Stimulated activated CD4-positive, alpha-beta T cell treated with anti-CD3 and anti-CD28 coated beads, Interleukin-1b, Interleukin-23, amount 100 ng/mL, for 4 hours (primary cell): Measurements from ENCODE around the gene GPS2.
"Not testable (repeated sequence)": the region's sequence is repeated elsewhere in the genome, so short reads cannot be mapped to it uniquely, and the experiment has no call there.

Source experiments
- DNase-seq, 2 donors: peaks; one replicate each; pipeline ENCODE4 v3.0.0-alpha.2; 2020; ENCODE audit warnings: low read depth in 2 of 2

GPS2 gene

DNA sequence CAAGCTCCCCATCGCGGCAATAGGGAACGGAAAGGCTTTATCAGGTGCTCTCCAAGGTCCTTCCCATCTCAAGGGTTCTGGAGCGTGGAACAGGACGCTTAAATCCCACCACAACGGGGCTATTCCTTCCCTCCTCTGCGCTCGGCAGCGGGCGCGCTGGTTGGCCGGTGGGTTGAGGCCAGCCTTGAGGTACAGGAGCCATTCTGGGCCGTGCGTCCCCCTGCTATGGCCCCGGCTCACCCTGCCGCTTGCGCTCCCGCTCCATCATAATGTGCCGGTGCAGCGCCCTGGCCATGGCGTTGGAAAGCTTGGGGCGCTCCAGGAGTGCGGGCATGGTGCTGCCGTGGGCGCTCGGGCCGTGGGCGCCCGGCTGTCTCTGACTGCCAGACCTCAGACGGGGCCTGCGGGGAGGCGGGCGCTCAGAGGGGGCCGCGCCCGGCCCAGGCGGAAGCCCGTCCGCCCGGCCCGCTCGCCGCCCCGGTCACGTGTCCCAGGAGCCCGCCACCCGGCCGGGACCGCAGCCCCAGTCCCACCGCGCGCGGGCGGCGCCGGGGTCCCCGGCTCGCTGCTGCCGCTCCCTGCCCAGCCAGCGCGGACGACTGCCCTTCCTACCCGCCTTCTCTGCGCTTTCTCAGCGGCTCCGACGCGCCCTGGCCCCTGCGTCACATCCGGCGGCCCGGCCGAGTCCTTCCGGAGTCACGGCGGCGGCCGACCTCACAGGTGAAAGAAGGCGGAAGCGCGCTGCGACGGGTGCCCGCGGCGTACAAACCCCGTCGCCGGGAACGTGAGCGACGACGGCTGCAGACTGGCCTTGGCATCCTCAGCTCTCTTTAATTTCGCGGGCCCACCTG lies at the start of gene GPS2:
Gene GPS2, minus strand, starts transcription at position 642 of the 851 bp plus-strand sequence. Its CDS starts 308 bp downstream, at position 334.
- peak; percentile 85 to 93 for DNase-seq

- DNase-seq, result no peak
Measured at GRCh38 chr17:7363311-7363710, 48.2 kb upstream of the GPS2 start.

DNA sequence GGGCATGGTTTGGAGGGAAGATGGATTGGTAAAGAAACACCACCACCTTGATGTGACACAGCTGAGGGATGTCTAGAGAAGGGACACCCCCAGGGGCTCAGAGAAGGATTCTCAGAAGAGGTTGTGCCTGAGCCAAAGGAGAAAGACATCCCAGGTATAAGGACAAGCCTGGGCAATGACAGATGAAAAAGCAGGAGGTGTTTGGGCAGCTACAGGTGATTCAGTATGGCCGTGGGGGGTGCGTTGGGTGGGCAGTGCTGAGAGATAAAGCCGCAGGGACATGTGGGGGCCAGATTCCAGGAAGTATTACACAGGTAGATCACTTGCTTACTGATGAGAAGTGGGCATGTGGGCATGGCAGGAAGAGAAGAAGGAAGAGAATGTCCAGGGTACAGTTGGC lies 46.7 kb upstream of the GPS2 start:
- no peak for DNase-seq

GRCh38 chr17:7357381-7357780 lies 42.2 kb upstream of the GPS2 start:
- no peak for DNase-seq

GRCh38 chr17:7356756-7357155 lies 41.6 kb upstream of the GPS2 start:
- no peak for DNase-seq

DNA sequence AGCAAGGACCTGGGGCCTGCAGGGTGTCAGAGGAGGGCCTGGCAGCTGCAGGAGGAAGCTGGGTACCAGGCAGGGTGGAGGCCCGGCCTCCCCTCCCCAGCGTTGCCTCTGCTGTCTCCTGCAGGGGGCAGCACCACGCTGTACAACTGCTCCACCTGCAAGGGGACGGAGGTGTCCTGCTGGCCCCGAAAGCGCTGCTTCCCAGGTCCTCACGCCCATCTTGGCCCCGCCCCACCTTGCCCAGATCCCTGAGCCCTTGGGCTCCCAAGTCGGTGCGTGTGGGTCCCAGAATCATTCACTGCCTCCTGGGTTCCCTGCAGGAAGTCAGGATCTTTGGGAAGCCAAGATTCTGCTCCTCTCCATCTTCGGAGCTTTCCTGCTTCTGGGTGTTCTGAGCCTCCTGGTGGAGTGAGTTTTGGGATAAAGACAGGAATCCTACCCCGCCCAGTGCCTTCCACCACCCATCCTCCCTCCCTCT lies 41.0 kb upstream of the GPS2 start:
- peak; percentile 75 to 80 for DNase-seq

GRCh38 chr17:7355573-7355972 lies 40.4 kb upstream of the GPS2 start:
- DNase-seq, result no peak

GRCh38 chr17:7355053-7355452 lies 39.9 kb upstream of the GPS2 start, which contains the start of gene TMEM95:
TMEM95 (plus strand) TSS chr17:7355156; CDS start chr17:7355205, 49 bp downstream.
- no peak for DNase-seq

DNA sequence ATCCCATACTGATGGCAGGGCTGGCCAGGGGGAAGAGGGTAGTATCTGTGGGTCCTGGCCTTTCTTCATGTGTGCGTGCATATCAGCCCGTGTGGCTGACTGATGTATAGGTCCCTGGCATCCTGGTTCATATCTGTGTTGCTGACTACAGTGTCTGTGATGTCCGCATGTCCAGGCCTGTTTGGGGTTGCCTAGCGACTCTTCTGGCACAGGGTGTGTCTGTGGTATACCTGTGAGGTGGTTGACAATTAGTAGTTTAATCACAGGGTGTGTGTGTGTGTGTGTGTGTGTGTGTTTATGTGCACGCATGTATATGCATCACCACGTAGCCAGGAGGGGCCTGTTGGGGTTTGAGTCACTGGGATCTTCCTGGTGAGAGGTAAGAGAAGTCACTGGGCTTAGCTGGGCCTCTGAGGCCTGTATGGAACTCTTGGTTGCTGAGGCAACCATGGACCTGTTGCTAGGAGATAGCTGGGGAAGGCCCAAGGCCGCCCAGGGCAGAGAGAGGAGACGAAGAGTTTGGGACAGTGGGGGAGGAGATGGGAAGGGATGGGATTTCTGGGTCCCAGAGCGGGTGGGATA lies 39.2 kb upstream of the GPS2 start:
- DNase-seq, result no peak

DNA sequence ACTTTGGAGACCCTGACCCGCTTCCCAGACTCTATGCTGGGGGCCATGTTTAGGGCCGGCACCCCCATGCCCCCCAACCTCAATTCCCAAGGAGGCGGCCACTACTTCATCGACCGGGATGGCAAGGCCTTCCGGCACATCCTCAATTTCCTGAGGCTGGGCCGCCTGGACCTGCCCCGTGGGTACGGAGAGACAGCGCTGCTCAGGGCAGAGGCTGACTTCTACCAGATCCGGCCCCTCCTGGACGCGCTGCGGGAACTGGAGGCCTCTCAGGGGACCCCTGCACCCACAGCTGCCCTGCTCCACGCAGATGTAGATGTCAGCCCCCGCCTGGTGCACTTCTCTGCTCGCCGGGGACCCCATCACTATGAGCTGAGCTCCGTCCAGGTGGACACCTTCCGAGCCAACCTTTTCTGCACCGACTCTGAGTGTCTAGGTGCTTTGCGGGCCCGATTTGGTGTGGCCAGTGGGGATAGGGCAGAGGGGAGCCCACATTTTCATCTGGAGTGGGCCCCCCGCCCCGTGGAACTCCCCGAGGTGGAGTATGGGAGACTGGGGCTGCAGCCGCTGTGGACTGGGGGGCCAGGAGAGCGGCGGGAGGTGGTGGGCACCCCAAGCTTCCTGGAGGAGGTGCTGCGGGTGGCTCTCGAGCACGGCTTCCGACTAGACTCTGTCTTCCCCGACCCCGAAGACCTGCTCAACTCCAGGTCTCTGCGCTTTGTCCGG lies 37.9 kb upstream of the GPS2 start:
- DNase-seq, result no peak

DNA sequence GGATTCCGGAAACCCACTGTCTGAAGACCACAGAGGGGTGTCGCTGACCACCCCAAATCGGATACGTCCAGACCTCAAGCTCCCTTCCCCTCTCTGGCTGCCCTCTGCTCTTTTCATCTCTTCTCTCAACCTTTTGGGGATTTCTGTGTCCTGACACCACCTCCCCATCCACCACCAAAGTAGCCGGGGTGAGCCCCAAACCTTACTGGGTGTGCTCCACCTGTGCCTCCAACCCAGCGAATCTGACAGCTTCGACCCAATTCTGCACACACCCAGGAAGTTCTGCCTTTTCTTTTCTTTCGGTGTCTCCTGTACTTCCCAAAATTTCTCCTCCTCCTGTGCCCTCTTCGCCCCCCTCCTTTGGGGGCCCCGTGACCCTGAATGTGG lies 37.3 kb upstream of the GPS2 start:
- no peak for DNase-seq

DNA sequence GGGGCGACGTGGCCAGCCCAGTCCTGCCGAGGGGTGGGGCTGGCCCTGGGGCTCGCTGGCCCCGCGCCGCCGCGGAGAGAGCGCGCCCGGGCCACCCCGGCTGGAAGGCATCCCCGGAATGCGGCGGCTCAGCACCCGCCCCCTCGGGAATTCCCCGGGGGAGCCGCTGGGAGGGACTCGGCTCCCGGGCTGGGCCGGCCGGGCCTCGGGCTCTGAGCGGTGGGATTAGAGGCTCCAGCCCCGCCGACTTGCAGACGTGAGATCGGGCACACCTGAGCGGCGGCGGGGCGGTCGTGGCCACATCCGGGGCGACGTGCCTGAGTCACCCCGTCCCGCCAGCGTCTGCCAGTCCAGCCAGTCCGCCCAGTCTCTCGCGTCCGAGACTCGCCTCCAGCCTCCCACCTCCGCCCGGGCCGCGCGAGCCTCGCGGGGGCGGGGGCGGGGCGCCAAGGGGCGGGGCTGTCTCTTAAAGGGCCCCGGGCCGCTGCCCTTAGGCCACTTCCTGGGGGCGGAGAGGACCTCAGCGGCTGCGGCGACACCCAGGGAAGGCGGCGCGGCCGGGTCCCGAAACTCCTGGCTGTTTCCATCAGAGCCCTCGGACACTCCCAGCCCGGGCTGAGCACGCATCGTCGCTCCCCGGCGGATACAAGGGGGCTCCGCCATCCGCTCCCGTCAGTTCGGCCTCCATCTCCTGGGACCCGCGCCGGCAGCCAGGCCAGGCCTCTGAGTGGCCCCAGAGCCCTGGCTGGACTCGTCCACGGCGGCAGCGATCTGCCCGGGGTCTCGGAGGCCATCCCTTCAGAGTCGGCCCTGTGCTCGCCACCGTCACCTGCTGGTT lies 36.7 kb upstream of the GPS2 start, which contains the start of gene KCTD11:
Gene KCTD11, plus strand, starts transcription at position 498 of the 838 bp plus-strand sequence.
- DNase-seq, result peak; percentile 37 to 66

DNA sequence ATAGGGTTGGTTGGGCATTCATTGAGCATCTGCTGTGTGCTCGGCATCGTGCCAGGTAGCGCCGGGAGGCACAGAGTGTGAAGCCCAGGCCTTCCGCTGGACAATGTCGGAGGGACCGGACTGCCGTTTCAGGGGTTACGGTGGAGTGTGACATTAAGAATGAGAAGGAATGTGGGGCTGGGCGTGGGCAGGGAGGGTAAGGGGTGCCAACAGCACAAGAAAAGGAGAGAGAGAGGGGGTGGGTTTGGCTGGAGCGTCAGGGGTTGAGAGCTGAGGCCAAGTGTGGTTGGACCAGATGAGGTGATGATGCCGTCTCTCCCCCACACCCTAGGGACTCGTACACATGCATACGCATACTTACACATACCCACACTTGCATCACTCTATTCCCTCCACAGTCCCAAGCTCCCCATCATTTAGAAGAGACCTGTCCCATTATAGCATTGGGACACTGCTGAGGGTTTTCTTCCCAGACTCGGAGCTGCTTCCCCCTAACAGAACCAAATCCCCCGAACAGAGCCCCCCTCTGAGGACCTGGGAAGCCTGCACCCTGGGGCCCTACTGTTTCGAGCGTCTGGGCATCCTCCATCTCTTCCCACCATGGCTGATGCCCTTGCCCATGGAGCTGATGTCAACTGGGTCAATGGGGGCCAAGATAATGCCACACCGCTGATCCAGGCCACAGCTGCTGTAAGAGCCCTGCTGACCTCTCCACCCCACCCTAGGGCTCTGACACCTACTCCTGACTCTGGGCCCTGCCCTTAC lies 33.5 kb upstream of the GPS2 start:
- no peak for DNase-seq

DNA sequence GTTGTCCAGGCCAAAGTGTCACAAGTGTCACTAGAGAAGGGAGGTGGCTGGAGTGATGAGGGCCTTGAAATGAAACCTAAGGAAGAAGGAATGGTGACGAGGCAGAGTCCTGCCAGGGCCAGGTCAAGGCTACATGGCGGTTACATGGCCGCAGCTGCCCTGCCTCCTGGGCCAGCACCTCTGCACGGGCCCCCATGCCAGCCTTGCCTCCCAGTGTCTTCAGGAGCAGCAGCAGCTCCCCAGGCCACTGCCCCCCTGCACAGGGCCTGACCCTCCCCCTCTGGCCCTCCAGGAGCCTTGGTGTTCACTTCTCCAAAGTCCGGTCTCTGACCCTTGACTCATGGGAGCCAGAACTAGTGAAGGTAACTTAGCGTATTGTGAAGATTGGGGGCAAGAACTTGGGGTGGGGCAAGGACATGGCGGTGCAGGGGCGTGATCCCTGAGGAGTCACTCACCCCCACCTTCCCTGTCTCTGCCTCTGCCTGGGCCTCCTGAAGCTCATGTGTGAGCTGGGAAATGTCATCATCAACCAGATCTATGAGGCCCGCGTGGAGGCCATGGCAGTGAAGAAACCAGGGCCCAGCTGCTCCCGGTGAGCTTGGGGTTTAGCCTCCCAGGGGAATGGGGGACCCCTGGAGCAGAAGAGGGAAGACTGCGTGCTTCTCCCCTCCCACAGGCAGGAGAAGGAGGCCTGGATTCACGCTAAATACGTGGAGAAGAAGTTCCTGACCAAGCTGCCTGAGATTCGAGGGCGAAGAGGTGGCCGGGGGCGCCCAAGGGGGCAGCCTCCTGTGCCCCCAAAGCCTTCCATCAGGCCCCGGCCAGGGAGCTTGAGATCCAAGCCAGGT lies 32.7 kb upstream of the GPS2 start:
- no peak for DNase-seq

- no peak for DNase-seq
Measured at GRCh38 chr17:7346761-7347614, 31.8 kb upstream of the GPS2 start.

- DNase-seq, result no peak
Measured at GRCh38 chr17:7343250-7343649, 28.1 kb upstream of the GPS2 start.

GRCh38 chr17:7341842-7342241 lies 26.7 kb upstream of the GPS2 start:
- no peak for DNase-seq

- DNase-seq, result no peak
Measured at GRCh38 chr17:7340179-7340578, 25.0 kb upstream of the GPS2 start.

DNA sequence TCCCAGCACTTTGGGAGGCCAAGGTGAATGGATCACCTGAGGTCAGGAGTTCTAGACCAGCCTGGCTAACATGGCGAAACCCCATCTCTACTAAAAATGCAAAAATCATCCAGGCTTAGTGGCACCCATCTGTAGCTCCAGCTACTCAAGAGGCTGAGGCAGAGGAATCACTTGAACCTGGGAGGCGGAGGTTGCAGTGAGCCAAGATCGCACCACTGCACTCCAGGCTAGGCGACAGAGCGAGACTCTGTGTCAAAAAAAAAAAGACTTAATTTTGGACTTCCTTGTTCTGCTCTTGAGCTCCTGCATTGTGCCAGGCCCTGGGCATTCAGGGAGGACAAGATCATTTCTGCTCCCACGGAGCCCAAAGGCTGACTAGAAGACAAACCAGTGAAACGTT lies 22.4 kb upstream of the GPS2 start:
- not testable (repeated sequence) for DNase-seq
